GM12878 (cell line): ENCODE results near the gene ATP13A1. TPM values are rescaled to one million over a fixed set of nuclear protein-coding genes. Genes with fewer than 3 reads are reported as not detected.

Experiments
- ATF2 ChIP-seq: IDR thresholded peaks from 2 replicates; pipeline ENCODE4 v1.6.1; 2012; ENCODE audit warnings: low read length, inconsistent platforms
- CREB1 ChIP-seq: IDR thresholded peaks from 2 replicates; pipeline ENCODE4 v1.6.1; 2012; ENCODE audit warnings: low read depth, mild to moderate bottlenecking, inconsistent platforms
- E2F4 ChIP-seq: IDR thresholded peaks from 2 replicates; pipeline ENCODE4 v1.6.1; 2012; ENCODE audit warnings: low read depth, low read length, improper control_type of control experiment
- FOXM1 ChIP-seq: IDR thresholded peaks from 2 replicates; pipeline ENCODE4 v1.6.1; 2012; ENCODE audit warnings: low read depth, mild to moderate bottlenecking, inconsistent platforms, low read length, moderate library complexity
- HCFC1 ChIP-seq: fragments of 150-350 bp; IDR thresholded peaks from 2 replicates; pipeline ENCODE4 v1.6.1; 2014; ENCODE audit warnings: low read length
- JUNB ChIP-seq: IDR thresholded peaks from 2 replicates; pipeline ENCODE4 v1.6.1; 2016; ENCODE audit warnings: antibody characterized with exemption, mild to moderate bottlenecking
- MEF2B ChIP-seq: fragments of 450-650 bp; IDR thresholded peaks from 2 replicates; pipeline ENCODE4 v1.6.1; 2018; ENCODE audit warnings: mild to moderate bottlenecking, moderate library complexity; ENCODE audit not compliant: partially characterized antibody, poor library complexity, severe bottlenecking
- NR2C2 ChIP-seq: IDR thresholded peaks from 2 replicates; pipeline ENCODE4 v1.6.1; 2011; ENCODE audit warnings: borderline replicate concordance, low read depth; ENCODE audit not compliant: control insufficient read depth, insufficient read length
- PKNOX1 ChIP-seq: fragments of 450-650 bp; IDR thresholded peaks from 2 replicates; pipeline ENCODE4 v1.6.1; 2016; ENCODE audit warnings: mild to moderate bottlenecking
- POLR2AphosphoS5 ChIP-seq: IDR thresholded peaks from 2 replicates; pipeline ENCODE4 v1.6.1; 2011; ENCODE audit warnings: mild to moderate bottlenecking, low read length, inconsistent platforms
- POU2F2 ChIP-seq: IDR thresholded peaks from 3 replicates; pipeline ENCODE4 v1.6.1; 2011; ENCODE audit warnings: low read depth, mild to moderate bottlenecking, low read length, borderline replicate concordance
- RELA ChIP-seq: fragments of 450-650 bp; IDR thresholded peaks from 2 replicates; pipeline ENCODE4 v1.8.0; 2014; ENCODE audit warnings: borderline replicate concordance; ENCODE audit not compliant: partially characterized antibody
- RFX5 ChIP-seq: IDR thresholded peaks from 2 replicates; pipeline ENCODE4 v1.6.1; 2011; ENCODE audit warnings: low read depth, low read length, improper control_type of control experiment
- SKIL ChIP-seq: fragments of 450-650 bp; IDR thresholded peaks from 2 replicates; pipeline ENCODE4 v1.6.1; 2017; ENCODE audit warnings: mild to moderate bottlenecking, low read depth, inconsistent platforms; ENCODE audit not compliant: poor library complexity, severe bottlenecking
- SMC3 ChIP-seq: IDR thresholded peaks from 2 replicates; pipeline ENCODE4 v1.6.1; 2011; ENCODE audit warnings: low read length, improper control_type of control experiment, borderline replicate concordance
- SUZ12 ChIP-seq: fragments of 200-600 bp; sonication (generic); IDR thresholded peaks from one replicate; pipeline ENCODE4 v1.6.1; 2018; ENCODE audit warnings: antibody characterized with exemption, mild to moderate bottlenecking; ENCODE audit not compliant: unreplicated experiment
- USF2 ChIP-seq: IDR thresholded peaks from 2 replicates; pipeline ENCODE4 v1.6.1; 2011; ENCODE audit warnings: low read depth, low read length, improper control_type of control experiment, borderline replicate concordance
- ZBED1 ChIP-seq: IDR thresholded peaks from 2 replicates; pipeline ENCODE4 v1.6.1; 2016; ENCODE audit warnings: borderline replicate concordance
- ZNF274 ChIP-seq: IDR thresholded peaks from one replicate; pipeline ENCODE4 v1.8.0; 2011; ENCODE audit not compliant: insufficient read length, insufficient read depth
- ZNF622 ChIP-seq: fragments of 450-650 bp; IDR thresholded peaks from 2 replicates; pipeline ENCODE4 v1.6.1; 2017; ENCODE audit warnings: mild to moderate bottlenecking, inconsistent platforms
- ZNF687 ChIP-seq: fragments of 450-650 bp; IDR thresholded peaks from 2 replicates; pipeline ENCODE4 v1.6.1; 2017; ENCODE audit warnings: mild to moderate bottlenecking, moderate library complexity
- polyA plus RNA-seq, 11 experiments: library from polyadenylated mRNA; depleted of rRNA in 4 of 11; unstranded in 6 of 11; stranded (reverse) in 5 of 11; fragments of >200 nt; fragmentation: Nextera tagmentation in 4 of 11; fragmentation: Illumina TruSeq in 1 of 11; extraction: Ambion mirVana in 4 of 11; extraction: Trizol in 1 of 11; gene quantifications; 1 replicate in 1 of 11; 2 replicates in 10 of 11; pipeline versions ENCODE4 v1.2.1 to v1.2.3, GENCODE V29; 2011 to 2016; ENCODE audit warnings: inconsistent platforms in 2 of 11, missing spikeins in 2 of 11, low read depth in 1 of 11
- total RNA-seq, 4 experiments: library from RNA; depleted of rRNA in 3 of 4; stranded (reverse); fragments of >200 nt in 3 of 4; fragmentation: Illumina TruSeq in 1 of 4; extraction: Trizol in 1 of 4; gene quantifications; 2 replicates each; pipeline versions ENCODE4 v1.2.1 to v1.2.3, GENCODE V29; 2013 to 2021

ATP13A1 gene
- total and polyA plus RNA-seq, 10 of the 15 experiments (the other 5 are each of a cell fraction or from before 2014, with no cell fraction given): 0.37 to 91.0 (median 29.8) TPM

- no peak for TF ChIP-seq E2F4
- no peak for TF ChIP-seq RFX5
- no peak for TF ChIP-seq SUZ12
- TF ChIP-seq SKIL: peak; percentile 73
- no peak for TF ChIP-seq POU2F2
- peak; percentile 83 for TF ChIP-seq PKNOX1
- TF ChIP-seq ATF2: peak; percentile 93
- peak; percentile 42; the same call in 1 of the 2 replicates for TF ChIP-seq ZBED1
- peak; percentile 92 for TF ChIP-seq ZNF687
- no peak for TF ChIP-seq ZNF622
- no peak for TF ChIP-seq HCFC1
- TF ChIP-seq NR2C2: no peak
- peak; percentile 79 for TF ChIP-seq MEF2B
- peak; percentile 85 for TF ChIP-seq POLR2AphosphoS5
- peak; percentile 90 for TF ChIP-seq FOXM1
- TF ChIP-seq USF2: no peak
- peak; percentile 72 for TF ChIP-seq JUNB
- TF ChIP-seq SMC3: no peak; the same call in 1 of the 2 replicates
- TF ChIP-seq RELA: peak; percentile 82
- no peak for TF ChIP-seq ZNF274
- peak; percentile 92 for TF ChIP-seq CREB1
Measured at GRCh38 chr19:19597809-19598306, 65.6 kb downstream of the ATP13A1 start (continued).
